ENCODE results near the gene KAT6B.

DNA sequence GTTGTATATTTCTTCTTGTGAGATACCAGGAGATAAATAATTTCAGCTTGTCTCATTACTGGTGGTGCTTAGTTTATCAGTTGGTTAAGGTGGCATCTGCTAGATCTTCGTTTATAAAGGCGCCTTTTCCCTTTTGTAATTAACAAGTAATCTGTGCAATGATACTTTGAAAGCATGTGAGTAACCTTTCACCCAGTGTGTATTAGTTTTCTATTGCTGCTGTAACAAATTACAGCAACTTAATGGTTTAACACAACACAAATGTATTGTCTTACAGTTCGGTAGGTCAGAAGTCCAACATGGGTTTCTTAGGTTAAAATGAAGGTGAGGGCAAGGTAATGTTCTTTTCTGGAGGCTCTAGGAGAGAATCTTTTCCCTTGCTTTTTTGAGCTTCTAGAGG is 30.5 kb downstream of the KAT6B start:
- no peak for TF ChIP-seq RUNX3 (IDR thresholded peaks at IDR 0.05; ENCODE audit: low read length)
- no peak for TF ChIP-seq ZNF274 (IDR thresholded peaks at IDR 0.05; ENCODE audit: insufficient read depth, insufficient read length)
- no peak for TF ChIP-seq POLR2A (IDR thresholded peaks at IDR 0.05; ENCODE audit: low read depth, low read length)
- TF ChIP-seq SMC3 (IDR thresholded peaks at IDR 0.05; ENCODE audit: borderline replicate concordance, low read length), result no peak
- TF ChIP-seq, protein P1, sequence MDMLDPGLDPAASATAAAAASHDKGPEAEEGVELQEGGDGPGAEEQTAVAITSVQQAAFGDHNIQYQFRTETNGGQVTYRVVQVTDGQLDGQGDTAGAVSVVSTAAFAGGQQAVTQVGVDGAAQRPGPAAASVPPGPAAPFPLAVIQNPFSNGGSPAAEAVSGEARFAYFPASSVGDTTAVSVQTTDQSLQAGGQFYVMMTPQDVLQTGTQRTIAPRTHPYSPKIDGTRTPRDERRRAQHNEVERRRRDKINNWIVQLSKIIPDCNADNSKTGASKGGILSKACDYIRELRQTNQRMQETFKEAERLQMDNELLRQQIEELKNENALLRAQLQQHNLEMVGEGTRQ (IDR thresholded peaks at IDR 0.05; ENCODE audit: borderline replicate concordance, low read depth, low read length), result no peak
- TF ChIP-seq POLR2AphosphoS2 (IDR thresholded peaks at IDR 0.05; ENCODE audit: low read depth, low read length), result no peak
- TF ChIP-seq BCL11A (IDR thresholded peaks at IDR 0.05; ENCODE audit: low read depth, low read length), result no peak
- no peak for TF ChIP-seq FOXM1 (IDR thresholded peaks at IDR 0.05; ENCODE audit: low read depth, low read length)
